GM18526 (cell line): ENCODE results near the gene WWOX.

Experiments used
- POLR2A ChIP-seq: IDR thresholded peaks from 3 replicates; pipeline ENCODE4 v1.6.1; 2011; ENCODE audit not compliant: insufficient read length; ENCODE audit errors: extremely low read depth

Gene WWOX

DNA sequence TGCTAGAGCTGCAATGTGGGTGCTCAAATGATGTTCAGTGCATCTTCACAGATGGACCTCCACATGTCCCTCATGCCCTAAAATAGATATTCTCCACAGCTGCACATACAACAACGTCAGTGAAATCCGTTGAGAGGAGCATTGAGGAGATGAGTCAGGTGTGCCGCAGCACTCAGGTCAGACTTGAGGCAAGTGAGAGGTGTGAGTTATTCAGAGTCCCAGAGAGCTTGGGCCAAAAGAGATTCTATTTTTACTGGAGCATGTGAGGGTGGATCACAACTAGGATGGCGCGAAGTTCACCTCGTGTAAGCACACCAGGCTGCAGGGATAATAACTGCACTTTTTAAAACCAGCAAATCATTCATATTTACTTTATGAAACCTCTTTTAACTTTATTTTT lies 855.8 kb downstream of the WWOX start:
- no peak for TF ChIP-seq POLR2A

- TF ChIP-seq POLR2A, result no peak
These were observed 857.4 kb downstream of the WWOX start for GRCh38 chr16:78956859-78957258.

DNA sequence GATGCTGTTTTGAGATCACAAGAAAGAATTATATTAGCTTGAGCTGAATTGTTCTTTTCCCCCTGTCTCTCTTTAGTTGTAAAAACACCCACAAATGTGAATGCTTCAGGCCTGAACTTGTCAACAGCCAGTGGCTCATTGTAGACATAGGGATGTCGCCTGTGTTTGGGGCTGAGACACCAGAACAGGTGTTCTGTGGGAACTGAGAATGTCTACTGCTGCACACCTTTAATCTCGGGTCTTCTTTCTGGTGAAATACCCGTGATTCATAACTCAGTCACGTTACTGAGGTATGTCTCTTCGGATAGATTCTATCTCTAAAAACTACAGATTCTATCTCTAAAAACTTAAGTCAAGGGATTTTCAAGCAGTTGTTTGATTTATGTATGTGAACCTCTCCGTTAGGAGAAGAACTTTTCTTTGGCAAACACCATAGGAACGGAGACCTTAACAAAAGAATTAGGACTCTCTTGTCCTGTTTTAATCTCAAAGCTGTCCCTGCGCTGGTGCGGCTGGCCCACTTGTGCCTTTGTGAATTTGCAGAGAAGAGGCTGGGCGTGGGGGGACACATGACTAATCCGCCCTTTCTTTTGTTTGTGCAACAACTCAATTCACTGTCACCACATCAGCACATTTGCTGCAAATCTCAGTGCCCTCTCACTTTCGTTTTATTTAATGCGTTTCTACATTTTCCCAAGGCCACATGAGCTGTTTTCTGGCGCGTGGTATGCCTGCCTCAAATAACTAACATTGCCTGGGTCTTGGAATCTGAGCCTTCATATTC lies 858.1 kb downstream of the WWOX start:
- TF ChIP-seq POLR2A, result no peak

DNA sequence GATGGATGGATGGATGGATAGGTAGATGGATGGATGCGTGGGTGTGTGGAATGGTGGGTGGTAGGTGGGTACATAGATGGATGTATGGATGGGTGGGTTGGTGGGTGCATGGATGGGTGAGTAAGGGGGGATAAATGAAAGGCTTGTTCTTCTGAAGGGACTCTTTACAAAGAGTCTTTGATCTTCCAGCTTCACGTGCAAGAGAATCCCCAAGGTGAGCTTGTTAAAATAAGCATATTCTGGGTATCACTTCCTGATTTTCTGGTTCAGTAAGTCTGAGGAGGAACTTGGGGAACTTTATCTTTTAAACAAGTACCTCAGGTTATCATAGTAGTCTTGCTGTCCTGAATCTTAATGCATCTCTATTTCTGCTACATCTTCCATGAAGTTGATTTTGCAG lies 862.0 kb downstream of the WWOX start:
- no peak for TF ChIP-seq POLR2A

GRCh38 chr16:78962457-78962929 lies 863.0 kb downstream of the WWOX start:
- TF ChIP-seq POLR2A, result no peak

DNA sequence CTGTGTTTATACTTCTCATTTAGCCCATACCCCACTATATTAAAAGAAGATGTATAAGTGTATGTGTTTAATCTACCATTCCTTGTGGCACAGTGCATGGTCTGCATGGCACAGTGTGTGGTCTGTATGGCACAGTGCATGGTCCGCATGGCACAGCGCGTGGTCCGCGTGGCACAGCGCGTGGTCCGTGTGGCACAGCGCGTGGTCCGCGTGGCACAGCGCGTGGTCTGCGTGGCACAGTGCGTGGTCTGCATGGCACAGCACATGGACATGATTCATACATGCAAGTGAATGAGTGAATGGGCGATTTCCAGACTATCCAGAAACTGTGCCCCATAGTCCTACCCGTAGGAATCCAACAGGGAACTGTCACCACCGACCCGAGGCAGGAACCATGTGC lies 868.5 kb downstream of the WWOX start:
- no peak for TF ChIP-seq POLR2A

DNA sequence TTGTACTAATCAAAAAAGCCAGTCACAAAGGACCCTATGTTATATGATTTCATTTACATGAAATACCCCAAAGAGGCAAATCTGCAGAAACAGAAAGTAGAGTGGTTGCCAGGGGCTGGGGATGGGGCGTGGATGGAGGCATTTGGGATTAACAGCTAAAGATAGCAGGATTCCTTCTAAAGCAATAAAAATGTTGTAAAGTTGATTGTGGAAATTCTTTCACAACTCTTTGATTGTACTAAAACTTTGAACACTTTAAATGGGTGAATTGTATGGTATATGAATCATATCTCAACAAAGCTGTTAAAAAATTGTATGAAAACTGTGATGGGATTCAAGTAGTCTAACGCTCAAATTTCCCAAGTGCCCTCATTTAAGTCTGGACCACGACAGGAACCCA lies 870.3 kb downstream of the WWOX start:
- TF ChIP-seq POLR2A, result no peak

DNA sequence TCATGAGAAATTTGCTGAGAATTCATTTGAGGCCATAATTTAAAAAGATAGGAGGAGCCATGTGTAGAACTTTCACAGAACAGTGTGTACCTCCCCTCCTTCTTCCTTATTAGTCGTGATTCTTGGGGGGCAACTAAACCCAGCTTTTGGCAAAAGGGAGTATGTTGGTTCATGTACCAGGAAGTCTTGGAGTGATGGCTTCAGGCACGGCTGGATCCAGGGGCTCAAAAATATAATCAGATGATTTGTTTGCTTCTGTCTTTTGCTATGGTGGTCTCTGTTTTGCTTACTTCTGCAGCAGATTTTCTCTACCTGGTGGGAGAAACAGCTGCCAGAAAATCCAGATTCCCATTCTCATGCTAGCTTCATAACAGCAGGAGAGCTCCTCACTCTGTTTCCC lies 871.2 kb downstream of the WWOX start:
- no peak for TF ChIP-seq POLR2A

DNA sequence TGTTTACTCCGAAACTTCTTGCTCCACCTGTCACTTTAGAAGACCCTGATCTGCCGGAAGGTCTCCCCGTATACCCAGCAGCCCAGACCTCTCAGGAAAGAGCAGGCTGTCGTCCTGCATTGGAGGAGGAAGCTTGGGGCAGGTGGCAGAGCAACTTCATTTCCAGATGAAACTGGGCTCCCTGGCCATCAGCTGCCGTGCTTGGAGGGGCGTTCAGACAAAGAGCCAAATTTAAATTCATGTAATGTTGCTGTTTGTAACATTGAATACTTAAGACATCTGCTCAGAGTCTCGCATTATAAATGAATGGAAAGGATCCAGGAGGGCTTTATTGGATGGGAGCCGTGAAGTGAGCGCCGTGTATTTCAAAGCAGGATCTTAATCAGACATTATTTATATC lies 872.6 kb downstream of the WWOX start:
- no peak for TF ChIP-seq POLR2A

GRCh38 chr16:78972986-78973385 lies 873.5 kb downstream of the WWOX start:
- no peak for TF ChIP-seq POLR2A

DNA sequence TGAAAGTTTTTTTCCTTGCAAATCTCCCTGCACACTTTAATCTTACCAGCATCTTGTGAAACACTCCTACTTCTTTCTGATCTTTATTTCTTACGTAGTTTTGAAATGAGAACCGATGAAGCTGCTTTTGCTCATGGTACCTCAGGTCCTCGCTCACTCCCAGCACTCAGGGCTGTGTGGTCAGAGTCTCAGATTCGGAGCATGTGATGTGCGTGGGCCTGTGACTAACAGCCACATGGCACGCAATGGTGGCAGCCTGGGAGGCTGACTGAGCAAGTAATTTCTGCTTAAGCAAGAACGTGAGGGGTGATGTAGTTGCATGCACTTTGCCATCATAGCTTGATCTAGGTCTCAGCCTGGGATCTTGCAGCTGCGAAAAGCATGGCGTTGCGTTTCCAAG lies 876.8 kb downstream of the WWOX start:
- TF ChIP-seq POLR2A, result no peak

GRCh38 chr16:78980825-78981224 lies 881.4 kb downstream of the WWOX start:
- no peak for TF ChIP-seq POLR2A

DNA sequence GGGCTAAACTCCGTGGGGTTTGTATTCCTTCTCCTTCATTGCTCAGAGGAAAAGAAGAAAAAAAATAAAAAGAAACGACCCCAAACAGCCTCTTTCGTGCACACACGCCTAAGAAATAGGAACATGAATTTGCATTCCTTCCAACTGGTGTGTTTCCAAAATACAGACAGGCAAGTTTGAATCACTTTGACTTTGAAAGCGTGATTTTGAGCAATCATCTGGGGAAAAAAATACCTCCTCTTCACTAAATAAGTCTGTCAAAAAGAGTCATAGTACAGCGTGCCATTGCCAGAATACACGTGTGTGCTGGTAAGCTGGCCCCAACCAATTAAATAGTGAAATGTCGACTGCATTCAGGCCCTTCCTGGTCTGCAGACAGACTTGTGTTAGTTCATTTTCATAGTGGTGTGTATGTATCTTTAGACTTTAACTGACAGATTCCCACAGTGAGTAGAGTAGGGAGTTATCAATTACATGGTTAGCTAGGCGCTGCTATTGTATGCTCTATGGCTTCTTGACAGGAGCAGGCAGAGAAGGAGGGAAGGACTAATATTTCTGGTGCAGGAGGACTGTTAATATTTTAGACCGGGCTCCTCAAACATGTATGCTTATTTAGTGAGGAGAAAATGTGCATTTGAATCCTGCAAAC lies 882.8 kb downstream of the WWOX start:
- TF ChIP-seq POLR2A, result no peak

DNA sequence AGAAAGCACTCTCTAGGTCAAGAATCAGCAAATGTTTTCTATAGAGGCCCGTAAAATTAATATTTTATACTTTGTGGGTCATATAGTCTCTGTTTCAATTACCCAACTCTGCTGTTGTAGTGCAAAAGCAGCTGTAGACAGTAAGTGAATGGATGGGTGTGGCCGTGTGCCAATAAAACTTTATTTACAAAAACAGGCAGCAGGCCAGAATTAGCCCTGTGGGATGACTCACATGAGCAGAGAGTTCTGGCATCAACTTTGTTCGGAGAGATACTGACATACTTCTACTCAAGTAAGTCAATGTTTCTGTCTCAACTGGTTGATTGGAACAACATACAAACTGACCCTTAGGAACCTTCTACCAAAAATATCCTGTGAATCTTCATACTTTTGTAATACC lies 884.9 kb downstream of the WWOX start:
- no peak for TF ChIP-seq POLR2A

GRCh38 chr16:78984887-78985464 lies 885.5 kb downstream of the WWOX start:
- TF ChIP-seq POLR2A, result no peak

GRCh38 chr16:78985716-78986605 lies 886.5 kb downstream of the WWOX start:
- no peak for TF ChIP-seq POLR2A

GRCh38 chr16:78987666-78988065 lies 888.2 kb downstream of the WWOX start:
- TF ChIP-seq POLR2A, result no peak
